Activated naive CD8-positive, alpha-beta T cell (primary cell): ENCODE data around the gene ANKRD31.

ENCODE experiments used
- H3K27ac Mint-ChIP-seq: one replicate; pipeline ENCODE4 v1.8.0; 2021; ENCODE audit warnings: mixed read lengths
- H3K27me3 Mint-ChIP-seq: one replicate; pipeline ENCODE4 v1.8.0; 2021; ENCODE audit warnings: mixed read lengths
- H3K36me3 Mint-ChIP-seq: one replicate; pipeline ENCODE4 v1.8.0; 2021; ENCODE audit warnings: mixed read lengths
- H3K4me1 Mint-ChIP-seq: one replicate; pipeline ENCODE4 v1.8.0; 2021; ENCODE audit warnings: low read depth, mixed read lengths
- H3K4me3 Mint-ChIP-seq: one replicate; pipeline ENCODE4 v1.8.0; 2021; ENCODE audit warnings: mild to moderate bottlenecking, mixed read lengths
- H3K9me3 Mint-ChIP-seq: one replicate; pipeline ENCODE4 v1.8.0; 2021; ENCODE audit warnings: low read depth, mixed read lengths

Gene ANKRD31

GRCh38 chr5:75050415-75050814, 186.3 kb downstream of the ANKRD31 start:
- Mint-ChIP-seq H3K4me3 (peak overlapping the region; percentile 89), H3K27me3 (no peaks in the 10 kb centered on the region), H3K4me1 (peaks cover 85% of the 10 kb centered on the region), H3K36me3 (peaks cover 7% of the 10 kb centered on the region), H3K27ac (peak overlapping the region; percentile 95), H3K9me3 (no peaks in the 10 kb centered on the region)

GRCh38 chr5:75049456-75050351, 187.0 kb downstream of the ANKRD31 start:
- Mint-ChIP-seq H3K9me3 (no peaks in the 10 kb centered on the region), H3K4me1 (peaks cover 87% of the 10 kb centered on the region), H3K27ac (peak overlapping the region; percentile 95), H3K36me3 (peaks cover 11% of the 10 kb centered on the region), H3K4me3 (peak overlapping the region; percentile 89), H3K27me3 (no peaks in the 10 kb centered on the region)

GRCh38 chr5:75048457-75048953, 188.2 kb downstream of the ANKRD31 start:
- no peaks in the 10 kb centered on the region for H3K27me3 Mint-ChIP-seq
- peaks cover 87% of the 10 kb centered on the region for H3K4me1 Mint-ChIP-seq

GRCh38 chr5:75047356-75047755, 189.3 kb downstream of the ANKRD31 start:
- Mint-ChIP-seq H3K4me1 (peaks cover 96% of the 10 kb centered on the region), H3K36me3 (peaks cover 27% of the 10 kb centered on the region), H3K27me3 (no peaks in the 10 kb centered on the region), H3K9me3 (no peaks in the 10 kb centered on the region), H3K4me3 (no peak overlapping the region), H3K27ac (peak overlapping the region; percentile 72)

More at GRCh38 chr5:75048457-75048953, 188.2 kb downstream of the ANKRD31 start:
- Mint-ChIP-seq H3K27ac (no peak overlapping the region), H3K36me3 (peaks cover 19% of the 10 kb centered on the region), H3K4me3 (peak overlapping the region; percentile 69), H3K9me3 (no peaks in the 10 kb centered on the region)

- Mint-ChIP-seq H3K4me1 (peaks cover 93% of the 10 kb centered on the region), H3K9me3 (no peaks in the 10 kb centered on the region), H3K4me3 (no peak overlapping the region), H3K27me3 (no peaks in the 10 kb centered on the region), H3K36me3 (peaks cover 28% of the 10 kb centered on the region), H3K27ac (peak overlapping the region; percentile 2)
Measured at GRCh38 chr5:75046366-75047142, 190.1 kb downstream of the ANKRD31 start.

GRCh38 chr5:75045071-75045470, 191.6 kb downstream of the ANKRD31 start:
- H3K4me1 Mint-ChIP-seq: peaks cover 87% of the 10 kb centered on the region
- peak overlapping the region; percentile 28 for H3K27ac Mint-ChIP-seq
- no peaks in the 10 kb centered on the region for H3K9me3 Mint-ChIP-seq
- peak overlapping the region; percentile 42 for H3K4me3 Mint-ChIP-seq
- peaks cover 33% of the 10 kb centered on the region for H3K36me3 Mint-ChIP-seq
- H3K27me3 Mint-ChIP-seq: no peaks in the 10 kb centered on the region

DNA sequence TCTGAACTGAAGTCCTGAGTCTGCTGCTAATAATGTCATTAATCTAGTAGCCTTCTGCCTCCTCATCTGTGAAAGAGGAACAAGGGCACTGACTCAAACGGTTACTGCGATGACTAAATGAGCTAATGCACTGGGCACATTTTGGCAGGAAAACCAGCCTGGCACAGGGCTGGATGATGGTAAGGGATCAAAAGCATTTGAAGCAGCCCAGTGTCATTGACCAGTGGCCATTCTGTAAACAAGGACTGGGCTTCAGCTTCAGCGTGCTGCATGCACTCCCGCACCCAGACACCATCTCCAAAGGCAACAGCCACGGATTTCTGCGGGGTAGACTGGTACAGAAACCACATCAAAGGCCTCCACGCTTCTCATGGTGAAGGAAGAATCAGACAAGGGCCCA, 192.3 kb downstream of the ANKRD31 start:
- H3K4me1 Mint-ChIP-seq: peaks cover 87% of the 10 kb centered on the region
- no peak overlapping the region for H3K27ac Mint-ChIP-seq
- H3K9me3 Mint-ChIP-seq: no peaks in the 10 kb centered on the region
- H3K36me3 Mint-ChIP-seq: peaks cover 39% of the 10 kb centered on the region
- no peaks in the 10 kb centered on the region for H3K27me3 Mint-ChIP-seq
- H3K4me3 Mint-ChIP-seq: peak overlapping the region; percentile 43

DNA sequence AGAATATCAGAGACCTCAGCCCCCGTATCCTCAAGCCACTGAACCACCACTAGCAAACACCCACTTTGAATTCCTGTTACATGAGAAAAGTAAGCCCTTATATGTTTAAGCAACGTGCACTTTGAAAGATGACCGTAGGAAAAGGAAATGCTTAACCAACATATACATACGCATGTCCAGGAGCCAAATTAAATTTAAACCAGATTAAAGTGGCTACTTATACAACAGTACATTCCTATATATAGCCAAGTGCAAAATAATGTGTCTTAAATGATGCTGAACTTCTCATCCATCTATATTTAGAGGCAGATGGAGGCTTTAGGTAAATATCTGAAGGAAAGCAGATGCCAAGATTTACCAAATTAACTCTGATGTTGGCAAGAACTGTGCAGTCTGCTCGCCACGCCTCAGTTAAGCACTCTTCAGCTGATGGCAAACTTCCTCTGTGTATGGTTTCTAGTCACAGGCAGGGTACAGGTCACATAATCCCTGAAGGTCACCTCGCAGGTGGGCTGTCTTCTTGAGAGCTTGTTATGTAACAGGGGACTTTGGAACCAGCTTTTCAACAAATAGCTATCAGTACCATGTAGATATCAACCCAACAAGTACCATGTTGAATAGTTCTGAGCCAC, 192.9 kb downstream of the ANKRD31 start:
- H3K27me3 Mint-ChIP-seq: no peaks in the 10 kb centered on the region
- no peak overlapping the region for H3K4me3 Mint-ChIP-seq
- H3K36me3 Mint-ChIP-seq: peaks cover 39% of the 10 kb centered on the region
- no peaks in the 10 kb centered on the region for H3K9me3 Mint-ChIP-seq
- H3K27ac Mint-ChIP-seq: no peak overlapping the region
- peaks cover 81% of the 10 kb centered on the region for H3K4me1 Mint-ChIP-seq

- Mint-ChIP-seq H3K4me1 (peaks cover 79% of the 10 kb centered on the region), H3K9me3 (no peaks in the 10 kb centered on the region), H3K27ac (peak overlapping the region; percentile 22), H3K4me3 (no peak overlapping the region), H3K27me3 (no peaks in the 10 kb centered on the region), H3K36me3 (peaks cover 41% of the 10 kb centered on the region)
Measured at GRCh38 chr5:75042522-75042921, 194.2 kb downstream of the ANKRD31 start.

DNA sequence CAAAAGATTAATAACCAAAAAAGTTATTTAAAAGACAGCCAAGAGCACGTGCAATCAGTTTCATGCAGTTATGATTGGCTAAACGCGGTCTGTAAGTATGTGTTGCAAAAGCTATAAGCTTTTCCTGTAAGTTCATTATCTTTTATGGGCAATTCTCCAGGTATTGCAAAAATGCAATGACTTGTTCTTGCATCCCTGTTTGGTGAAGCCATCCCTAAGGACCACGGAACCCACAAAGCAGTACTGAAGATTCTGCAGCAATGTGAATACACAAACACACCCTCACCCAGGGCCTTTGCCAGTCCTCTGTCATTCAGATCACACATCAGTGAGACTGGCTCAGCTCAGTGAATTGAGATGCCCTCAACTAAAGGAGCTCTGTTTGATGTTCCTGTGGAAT, 195.7 kb downstream of the ANKRD31 start:
- Mint-ChIP-seq H3K4me3 (no peak overlapping the region), H3K9me3 (no peaks in the 10 kb centered on the region), H3K4me1 (peaks cover 80% of the 10 kb centered on the region), H3K36me3 (peaks cover 49% of the 10 kb centered on the region), H3K27me3 (no peaks in the 10 kb centered on the region), H3K27ac (no peak overlapping the region)

DNA sequence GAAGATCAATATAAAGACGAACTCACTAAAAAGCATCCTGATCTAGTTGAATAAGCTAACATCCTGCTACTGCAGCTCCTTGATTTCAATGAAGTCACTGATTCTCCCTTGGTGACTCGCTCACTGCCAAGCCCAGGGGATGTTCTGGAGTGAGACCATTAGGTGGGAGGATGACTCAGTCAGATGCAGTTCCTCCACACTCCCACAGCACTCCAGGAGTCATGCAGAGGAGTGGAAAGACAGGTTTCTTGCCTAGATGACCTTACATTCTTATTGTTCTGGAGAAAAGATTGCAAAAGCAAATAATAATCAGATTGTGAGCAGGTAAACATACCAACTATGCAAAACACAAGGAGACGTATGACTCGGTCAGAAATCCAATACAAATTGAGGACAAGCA, 199.6 kb downstream of the ANKRD31 start:
- no peak overlapping the region for H3K4me3 Mint-ChIP-seq
- H3K27ac Mint-ChIP-seq: peak overlapping the region; percentile 77
- peaks cover 80% of the 10 kb centered on the region for H3K4me1 Mint-ChIP-seq
- H3K27me3 Mint-ChIP-seq: no peaks in the 10 kb centered on the region
- no peaks in the 10 kb centered on the region for H3K9me3 Mint-ChIP-seq
- H3K36me3 Mint-ChIP-seq: peaks cover 28% of the 10 kb centered on the region

DNA sequence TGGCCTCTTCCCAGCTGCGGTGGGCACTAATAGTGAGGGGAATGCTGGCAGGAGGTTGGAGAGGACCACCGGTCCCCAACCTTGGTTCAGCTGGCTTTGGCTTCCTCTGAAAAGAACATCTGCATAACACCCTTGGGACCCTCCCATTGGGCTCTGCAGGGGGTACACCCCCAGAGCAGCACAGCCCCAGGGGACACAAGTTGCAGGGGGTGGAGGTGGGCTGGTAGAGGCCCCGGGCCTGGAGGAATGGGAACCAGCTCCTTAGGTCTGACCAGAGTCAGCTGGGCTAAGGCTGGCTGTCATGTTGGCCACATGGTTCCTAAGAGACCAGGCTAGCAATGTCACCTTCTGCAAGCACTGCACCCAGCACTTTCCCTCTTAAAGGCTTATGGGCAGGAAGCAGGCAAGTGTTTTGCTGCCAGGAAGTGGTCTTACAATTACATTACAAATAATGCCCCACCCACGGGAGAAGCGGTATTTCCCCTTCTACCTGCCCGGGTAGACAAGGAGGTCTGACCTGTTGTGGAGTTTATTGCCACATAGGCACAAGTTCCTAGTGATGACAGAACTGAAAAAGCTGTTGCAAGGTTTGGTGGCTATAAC, 202.4 kb downstream of the ANKRD31 start:
- peak overlapping the region; percentile 34 for H3K27ac Mint-ChIP-seq
- peak overlapping the region; percentile 44 for H3K4me3 Mint-ChIP-seq
- H3K9me3 Mint-ChIP-seq: no peaks in the 10 kb centered on the region
- peaks cover 82% of the 10 kb centered on the region for H3K4me1 Mint-ChIP-seq
- no peaks in the 10 kb centered on the region for H3K27me3 Mint-ChIP-seq
- peaks cover 22% of the 10 kb centered on the region for H3K36me3 Mint-ChIP-seq

DNA sequence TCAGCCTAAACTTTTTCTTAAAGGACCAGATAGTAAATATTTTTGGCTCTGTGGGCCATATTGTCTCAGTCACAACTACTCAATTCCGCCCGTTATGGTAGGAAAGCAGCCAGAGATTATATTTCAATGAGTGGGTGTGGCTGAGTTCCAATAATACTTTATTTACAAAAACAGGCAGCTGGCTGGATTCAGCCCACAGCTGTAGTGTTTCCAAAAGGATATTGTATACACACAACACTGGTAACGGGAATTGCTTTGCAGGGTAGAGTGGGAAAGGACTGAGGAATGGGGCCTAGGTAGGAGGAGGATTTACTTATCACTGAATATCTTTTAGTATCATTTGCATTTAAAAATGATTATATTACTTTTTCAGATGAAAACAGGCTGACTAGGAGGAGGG, 205.3 kb downstream of the ANKRD31 start:
- Mint-ChIP-seq H3K36me3 (peaks cover 11% of the 10 kb centered on the region), H3K27me3 (no peaks in the 10 kb centered on the region), H3K27ac (no peak overlapping the region), H3K9me3 (no peaks in the 10 kb centered on the region), H3K4me1 (peaks cover 83% of the 10 kb centered on the region), H3K4me3 (no peak overlapping the region)

GRCh38 chr5:75028090-75028489, 208.6 kb downstream of the ANKRD31 start:
- peak overlapping the region; percentile 33 for H3K4me3 Mint-ChIP-seq

More at GRCh38 chr5:75028090-75028489, 208.6 kb downstream of the ANKRD31 start:
- peak overlapping the region; percentile 51 for H3K27ac Mint-ChIP-seq
- peaks cover 13% of the 10 kb centered on the region for H3K36me3 Mint-ChIP-seq
- no peaks in the 10 kb centered on the region for H3K9me3 Mint-ChIP-seq
- H3K27me3 Mint-ChIP-seq: no peaks in the 10 kb centered on the region
- H3K4me1 Mint-ChIP-seq: peaks cover 77% of the 10 kb centered on the region
